Stimulated activated naive B cell treated with anti-CD40 and anti-IgM and Interleukin-4, amounts not matched to agents 10 μg/mL and 1 μg/mL and 100 μg/mL, for 72 hours (primary cell): ENCODE measurements around the gene BEND6.
A peak's percentile ranks its signal among the peaks of the same experiment; 100 is the strongest.

Experiments
- ATAC-seq, 2 donors: fragments of 150-1000 bp; cut with Tn5 transposase; replicated peaks; 2 replicates each; pipeline ENCODE4 v1.10.0; 2021; ENCODE audit warnings: moderate library complexity in 1 of 2
- DNase-seq: peaks from one replicate; pipeline ENCODE4 v3.0.0; 2021
- H3K27ac Mint-ChIP-seq: one replicate; pipeline ENCODE4 v1.8.0; 2022; ENCODE audit warnings: mild to moderate bottlenecking, mixed read lengths
- H3K27me3 Mint-ChIP-seq, 2 donors: one replicate each; pipeline ENCODE4 v1.8.0; 2022; ENCODE audit warnings: mixed read lengths in 2 of 2
- H3K36me3 Mint-ChIP-seq, 2 donors: one replicate each; pipeline ENCODE4 v1.8.0; 2022; ENCODE audit warnings: mixed read lengths in 2 of 2, mild to moderate bottlenecking in 1 of 2
- H3K4me1 Mint-ChIP-seq, 2 donors: one replicate each; pipeline ENCODE4 v1.8.0; 2022; ENCODE audit warnings: mixed read lengths in 2 of 2, mild to moderate bottlenecking in 1 of 2
- H3K4me3 Mint-ChIP-seq, 2 donors: one replicate each; pipeline ENCODE4 v1.8.0; 2022; ENCODE audit warnings: mild to moderate bottlenecking in 2 of 2, mixed read lengths in 2 of 2, moderate library complexity in 1 of 2
- H3K9me3 Mint-ChIP-seq, 2 donors: one replicate each; pipeline ENCODE4 v1.8.0; 2022; ENCODE audit warnings: mixed read lengths in 2 of 2, mild to moderate bottlenecking in 1 of 2

BEND6 gene

DNA sequence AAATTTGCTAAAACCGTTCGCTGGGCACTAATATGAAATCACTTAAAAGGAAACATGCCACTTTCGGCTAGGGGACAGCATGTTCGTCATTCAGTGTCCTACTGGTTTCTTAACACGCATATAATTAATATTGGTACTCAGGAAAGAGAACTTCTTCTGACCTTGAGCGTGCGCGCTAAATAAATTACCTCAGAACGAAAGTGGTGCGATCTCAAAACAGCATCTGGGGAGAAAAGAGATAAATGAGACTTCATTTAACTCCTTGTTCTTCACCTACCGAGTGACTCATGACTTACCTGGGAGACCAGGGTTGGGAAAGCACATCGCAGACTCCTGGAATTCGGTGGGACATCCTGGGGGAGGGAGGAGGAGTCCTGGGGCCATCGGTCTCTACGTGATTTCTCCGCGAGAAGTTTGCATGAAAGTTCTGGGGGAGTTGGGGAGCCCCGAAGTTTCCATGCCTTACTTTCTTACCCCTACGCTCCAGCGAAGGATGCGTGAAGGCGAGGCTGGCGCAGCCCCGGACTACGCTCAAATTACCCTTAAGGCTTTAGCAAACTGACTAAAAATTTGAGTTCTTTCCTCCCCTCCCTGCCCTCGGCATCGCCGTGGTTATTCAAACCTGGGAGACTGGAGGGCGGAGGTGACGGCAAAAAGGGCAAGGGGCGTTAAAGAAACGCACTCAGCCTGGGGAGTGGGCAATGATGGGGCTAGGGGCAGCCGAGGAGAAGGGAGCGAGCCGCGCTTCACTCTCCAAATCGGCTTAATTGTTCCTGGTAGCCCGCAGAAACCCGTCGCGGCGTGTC, 1.1 kb upstream of the BEND6 start:
- Mint-ChIP-seq H3K4me3 (peak overlapping the region; percentile 94 to 95), H3K27me3 (peaks cover 35 to 51% of the 10 kb centered on the region in 2 donors), H3K9me3 (no peaks in the 10 kb centered on the region), H3K36me3 (peaks cover 4% of the 10 kb centered on the region in 2 donors), H3K4me1 (peaks cover 12 to 19% of the 10 kb centered on the region in 2 donors), H3K27ac (peak overlapping the region; percentile 96)
- DNase-seq, result peak; percentile 55
- peak; percentile 66 to 74 for ATAC-seq

DNA sequence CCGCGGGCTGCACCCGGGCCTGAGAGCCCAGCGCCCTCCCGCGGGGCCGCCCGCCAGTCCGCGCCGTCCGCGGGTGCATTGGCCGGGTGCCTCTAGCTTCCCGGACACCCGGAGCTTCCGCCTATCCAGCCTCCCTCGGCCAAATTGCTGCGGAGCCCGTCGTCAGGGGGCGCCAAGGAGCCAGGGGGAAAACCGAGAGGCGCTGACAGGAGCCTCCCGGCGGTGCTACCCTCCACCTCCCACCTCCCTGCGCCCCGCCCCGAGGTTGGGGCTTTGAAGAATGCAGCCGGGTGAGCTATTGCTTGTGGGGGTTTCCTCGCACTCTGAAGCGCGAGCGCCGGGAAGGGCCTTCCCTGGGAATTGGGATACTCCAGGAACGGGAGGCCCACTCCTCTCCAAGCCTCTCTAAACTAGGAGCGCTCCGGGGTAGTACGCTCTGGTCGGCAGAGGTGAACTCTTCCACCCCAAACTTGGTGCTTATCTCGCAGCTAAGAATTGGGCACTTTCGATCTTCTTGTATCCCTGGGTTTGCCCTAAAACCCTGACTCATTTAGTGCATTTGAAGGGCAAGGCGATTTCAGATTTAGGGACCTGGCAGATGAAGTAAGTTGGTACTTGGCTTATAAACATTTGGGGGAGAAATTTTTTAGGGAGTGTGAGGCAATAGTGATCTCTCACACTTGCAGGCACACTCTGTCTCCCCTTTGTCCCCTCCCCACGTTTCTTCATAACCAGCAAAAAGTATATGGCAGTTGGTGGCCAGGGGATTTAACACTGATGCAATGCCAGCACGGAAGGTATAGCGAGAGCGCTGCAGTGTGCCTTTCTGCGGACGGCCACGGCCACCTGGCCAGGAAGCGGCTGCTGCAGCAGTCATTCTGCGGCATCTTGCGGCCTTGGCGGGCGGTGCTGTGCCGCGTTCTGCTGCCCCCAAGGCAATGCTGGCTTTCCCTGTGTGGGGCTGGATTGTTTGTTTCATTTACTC, 556 bp downstream of the BEND6 start:
- Mint-ChIP-seq H3K27ac (peak overlapping the region; percentile 89), H3K4me1 (peaks cover 12 to 19% of the 10 kb centered on the region in 2 donors), H3K36me3 (peaks cover 4% of the 10 kb centered on the region in 2 donors), H3K9me3 (no peaks in the 10 kb centered on the region), H3K4me3 (peak overlapping the region; percentile 79 to 80), H3K27me3 (peaks cover 38 to 46% of the 10 kb centered on the region in 2 donors)
- ATAC-seq (peak; percentile 59 to 60), DNase-seq (peak; percentile 73)

DNA sequence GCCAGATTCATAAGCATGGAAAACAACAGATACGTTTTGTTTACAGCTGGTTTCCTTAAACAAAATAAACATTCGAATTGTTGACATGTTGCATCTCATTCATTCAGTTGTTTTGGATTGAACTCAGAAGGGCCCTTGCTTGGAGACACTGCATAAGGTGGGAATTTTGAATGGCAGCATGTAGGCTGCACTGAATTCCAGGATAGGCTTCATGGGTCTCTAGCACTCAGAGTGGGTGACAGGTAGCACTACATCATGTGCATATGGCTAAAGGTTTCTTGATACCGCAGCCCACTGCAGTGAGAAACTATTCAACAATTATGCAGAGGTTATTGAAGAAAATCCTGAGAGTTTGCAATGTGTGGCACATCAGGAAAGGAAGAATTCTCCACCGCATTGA, 1.6 kb downstream of the BEND6 start:
- Mint-ChIP-seq H3K27ac (no peak overlapping the region), H3K4me3 (no peak overlapping the region), H3K4me1 (peaks cover 12 to 19% of the 10 kb centered on the region in 2 donors)

DNA sequence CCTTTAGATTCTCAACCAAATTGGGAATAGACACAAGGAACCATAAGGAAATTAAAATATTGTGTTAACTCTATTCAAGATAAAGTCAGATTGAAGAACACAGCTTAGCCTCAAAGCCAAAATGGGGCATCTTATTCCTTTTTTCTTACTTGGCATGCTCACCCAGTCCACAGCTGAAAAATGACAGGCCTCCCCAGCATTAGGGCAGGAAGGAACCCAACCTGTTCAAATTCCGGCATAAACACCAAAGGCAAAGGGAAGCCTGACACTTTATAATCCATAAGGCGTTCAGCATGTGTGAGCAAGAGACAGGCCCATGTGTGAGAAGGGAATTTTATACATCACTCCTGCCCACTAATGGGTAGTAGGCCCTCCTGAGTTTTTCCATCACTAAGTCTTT, 2.9 kb downstream of the BEND6 start:
- no peak for DNase-seq
- Mint-ChIP-seq H3K36me3 (peaks cover 4% of the 10 kb centered on the region in 2 donors), H3K27me3 (peaks cover 41 to 47% of the 10 kb centered on the region in 2 donors), H3K9me3 (no peaks in the 10 kb centered on the region), H3K27ac (no peak overlapping the region), H3K4me1 (peaks cover 12 to 19% of the 10 kb centered on the region in 2 donors), H3K4me3 (no peak overlapping the region)
- ATAC-seq, result no peak

More for the DNA sequence above, 1.6 kb downstream of the BEND6 start:
- H3K27me3 Mint-ChIP-seq, result peaks cover 38 to 46% of the 10 kb centered on the region in 2 donors
- H3K9me3 Mint-ChIP-seq, result no peaks in the 10 kb centered on the region
- H3K36me3 Mint-ChIP-seq, result peaks cover 4% of the 10 kb centered on the region in 2 donors
- ATAC-seq (no peak), DNase-seq (no peak)

DNA sequence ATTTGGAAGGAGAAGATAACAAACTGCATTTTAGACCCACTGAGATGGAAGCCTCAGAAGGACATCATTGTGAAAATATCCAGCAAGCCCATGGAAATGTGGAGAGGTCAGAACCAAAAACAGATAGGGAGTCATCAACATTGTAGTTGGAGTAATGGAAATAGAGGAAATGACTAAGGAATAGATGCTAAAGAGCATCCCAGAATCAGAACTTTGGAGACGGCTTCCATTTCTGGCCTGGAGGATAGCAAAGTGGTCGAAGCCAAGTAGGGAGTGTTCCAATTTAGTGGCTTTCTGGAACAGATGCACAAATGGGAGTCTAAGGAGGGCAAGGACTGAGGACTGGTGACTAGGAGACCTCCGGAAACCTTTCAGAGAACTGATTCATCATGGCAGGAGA, 3.6 kb downstream of the BEND6 start:
- Mint-ChIP-seq H3K4me1 (peaks cover 8 to 18% of the 10 kb centered on the region in 2 donors), H3K4me3 (no peak overlapping the region), H3K36me3 (peaks cover 4% of the 10 kb centered on the region in 2 donors), H3K9me3 (no peaks in the 10 kb centered on the region), H3K27ac (no peak overlapping the region), H3K27me3 (peaks cover 40 to 50% of the 10 kb centered on the region in 2 donors)
- ATAC-seq (no peak), DNase-seq (no peak)

DNA sequence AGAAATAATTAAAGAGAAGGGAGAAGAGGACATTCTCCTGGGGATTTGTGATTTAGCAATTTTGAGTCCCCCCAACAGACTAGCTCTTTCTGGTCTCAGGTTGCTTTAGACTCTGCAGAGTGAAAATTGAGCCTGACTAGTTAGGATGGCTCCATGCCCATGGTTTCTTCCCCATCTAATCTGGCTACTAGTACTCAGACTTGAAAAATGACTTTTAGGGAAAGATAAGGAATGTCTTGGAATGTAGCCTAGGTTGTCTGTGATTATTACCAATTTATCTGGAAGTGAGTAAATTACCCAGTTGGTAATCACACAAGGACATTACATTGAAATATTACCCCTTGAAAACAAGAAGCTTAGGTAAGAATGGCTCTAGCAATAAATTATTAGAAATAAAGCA, 4.2 kb downstream of the BEND6 start:
- Mint-ChIP-seq H3K27ac (no peak overlapping the region), H3K4me1 (peaks cover 5 to 12% of the 10 kb centered on the region in 2 donors), H3K27me3 (peaks cover 35 to 44% of the 10 kb centered on the region in 2 donors), H3K36me3 (peaks cover 3 to 4% of the 10 kb centered on the region in 2 donors), H3K4me3 (no peak overlapping the region), H3K9me3 (no peaks in the 10 kb centered on the region)
- DNase-seq (no peak), ATAC-seq (no peak)

DNA sequence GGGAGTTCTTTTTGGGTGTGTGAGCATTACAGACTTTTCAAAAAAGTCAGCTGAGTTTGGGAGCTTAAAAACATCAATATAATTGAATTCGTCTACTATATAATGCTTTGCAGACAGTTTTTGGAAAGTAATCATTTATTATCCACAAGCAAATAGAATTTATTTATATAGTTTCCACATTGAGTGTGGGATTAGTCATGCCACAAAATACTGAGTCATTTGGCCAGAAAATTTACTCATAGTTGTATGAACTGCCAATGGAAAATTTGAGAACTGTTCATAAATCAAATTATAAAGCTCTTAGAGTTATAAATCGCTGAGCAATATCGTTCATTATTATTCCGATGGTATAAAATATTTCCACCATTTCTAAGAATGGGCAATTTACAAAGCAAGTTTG, 5.0 kb downstream of the BEND6 start:
- no peak for ATAC-seq
- Mint-ChIP-seq H3K9me3 (no peaks in the 10 kb centered on the region), H3K27me3 (peaks cover 38 to 39% of the 10 kb centered on the region in 2 donors)

DNA sequence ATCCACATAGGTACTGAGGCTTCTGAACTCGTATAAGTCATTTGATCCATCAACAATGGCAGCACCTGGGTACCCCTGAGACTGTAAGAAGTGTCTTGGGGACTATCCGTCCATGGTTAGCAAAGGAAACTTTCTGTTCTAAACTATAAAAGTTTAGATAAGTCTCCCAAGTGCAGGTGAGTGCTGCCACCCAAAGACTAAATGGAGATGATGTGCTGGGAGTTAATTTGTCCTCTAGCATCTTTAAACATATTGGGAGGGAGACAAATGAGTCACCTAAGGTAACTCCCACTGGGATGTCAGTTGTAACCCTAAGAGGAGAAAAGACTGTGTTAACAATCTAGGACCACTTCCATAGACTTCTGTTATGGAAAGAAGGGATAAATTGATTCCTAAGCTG, 6.2 kb downstream of the BEND6 start:
- H3K27ac Mint-ChIP-seq, result no peak overlapping the region
- H3K27me3 Mint-ChIP-seq, result peaks cover 32 to 34% of the 10 kb centered on the region in 2 donors
- no peak for ATAC-seq
- DNase-seq, result no peak
- H3K4me1 Mint-ChIP-seq, result no peaks in the 10 kb centered on the region
- H3K36me3 Mint-ChIP-seq, result no peaks in the 10 kb centered on the region
- no peak overlapping the region for H3K4me3 Mint-ChIP-seq
- no peaks in the 10 kb centered on the region for H3K9me3 Mint-ChIP-seq

More for the DNA sequence above, 5.0 kb downstream of the BEND6 start:
- no peak for DNase-seq
- Mint-ChIP-seq H3K4me1 (peaks cover 2 to 8% of the 10 kb centered on the region in 2 donors), H3K4me3 (no peak overlapping the region), H3K27ac (no peak overlapping the region), H3K36me3 (no peaks in the 10 kb centered on the region)

DNA sequence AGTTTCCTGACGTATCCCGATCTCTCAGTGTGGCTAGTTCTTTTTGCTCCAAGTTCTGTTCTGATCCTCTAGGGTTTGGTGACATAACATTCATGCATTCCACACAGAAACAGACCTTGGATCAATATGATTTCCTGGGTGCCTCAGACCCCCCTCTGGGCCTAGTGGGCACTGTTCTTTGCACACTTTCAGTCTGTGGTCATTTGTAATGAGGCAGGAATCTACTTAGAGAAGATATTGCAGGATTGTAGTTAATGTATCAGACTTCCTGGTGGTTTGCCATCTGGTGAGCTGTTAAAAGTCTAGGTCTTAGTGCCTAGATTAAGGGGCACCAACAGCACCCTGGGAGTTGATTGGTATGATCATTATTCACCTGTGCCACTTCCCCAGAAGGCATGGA, 7.5 kb downstream of the BEND6 start:
- DNase-seq, result no peak
- Mint-ChIP-seq H3K4me1 (no peaks in the 10 kb centered on the region), H3K4me3 (no peak overlapping the region), H3K9me3 (no peaks in the 10 kb centered on the region), H3K27ac (no peak overlapping the region), H3K27me3 (peaks cover 28 to 35% of the 10 kb centered on the region in 2 donors), H3K36me3 (no peaks in the 10 kb centered on the region)
- ATAC-seq, result no peak

DNA sequence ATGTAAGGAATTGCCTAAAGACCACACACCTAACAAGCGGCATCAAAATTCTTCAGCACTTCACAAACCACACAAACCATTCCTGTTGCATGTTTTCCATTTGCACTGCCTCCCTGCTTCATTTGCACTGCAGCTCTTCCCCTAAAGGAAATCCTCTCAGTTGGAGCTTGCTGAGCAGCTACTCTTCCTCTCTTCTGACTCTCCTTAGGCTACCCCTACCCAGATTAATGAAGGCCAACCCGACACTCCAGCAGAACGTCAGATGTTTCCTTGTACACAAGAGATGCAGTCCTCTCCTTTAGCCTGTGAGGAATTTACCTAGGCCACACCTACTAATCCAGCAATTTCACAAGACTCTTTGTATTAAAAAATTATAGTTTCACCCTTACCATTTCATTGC, 8.1 kb downstream of the BEND6 start:
- Mint-ChIP-seq H3K4me3 (no peak overlapping the region), H3K27me3 (peaks cover 25 to 35% of the 10 kb centered on the region in 2 donors), H3K36me3 (no peaks in the 10 kb centered on the region), H3K4me1 (no peaks in the 10 kb centered on the region), H3K9me3 (no peaks in the 10 kb centered on the region), H3K27ac (no peak overlapping the region)
- ATAC-seq (no peak), DNase-seq (no peak)

DNA sequence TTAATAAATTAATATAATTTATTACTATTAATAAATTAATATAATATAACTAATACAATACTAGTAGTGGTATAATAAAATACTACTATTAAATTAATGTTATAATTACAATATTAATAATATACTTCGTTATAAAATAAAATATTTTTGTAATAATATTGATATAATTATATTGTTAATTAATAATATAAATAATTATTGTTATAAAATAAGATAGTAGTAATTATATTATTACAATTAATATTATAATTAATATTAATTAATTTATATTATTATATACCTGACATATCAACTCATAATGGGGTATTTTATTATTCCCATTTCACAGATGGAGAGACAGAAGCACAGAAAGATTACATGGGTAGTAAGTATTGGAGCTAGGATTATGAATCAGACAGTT, 8.9 kb downstream of the BEND6 start:
- Mint-ChIP-seq H3K4me1 (no peaks in the 10 kb centered on the region), H3K4me3 (no peak overlapping the region)

DNA sequence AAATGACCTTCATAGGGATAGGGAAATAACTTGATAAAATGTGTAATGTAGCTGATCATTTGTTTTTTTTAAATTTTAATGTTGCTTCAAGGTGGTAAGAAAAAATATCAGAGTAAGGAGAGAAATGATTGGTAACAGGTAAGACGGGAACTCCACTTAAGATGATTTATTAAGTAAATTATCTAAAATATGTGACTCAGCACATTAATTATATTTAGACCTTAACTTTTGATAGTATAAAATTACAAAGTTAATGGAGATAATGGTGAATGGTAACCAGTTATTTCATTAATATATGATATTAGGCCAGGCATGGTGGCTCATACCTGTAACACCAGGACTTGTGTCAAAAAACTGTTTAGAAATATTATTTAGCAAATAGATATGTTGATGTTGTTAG, 10.2 kb downstream of the BEND6 start:
- ATAC-seq, result no peak
- Mint-ChIP-seq H3K27ac (no peak overlapping the region), H3K36me3 (no peaks in the 10 kb centered on the region), H3K9me3 (no peaks in the 10 kb centered on the region), H3K27me3 (peaks cover 13 to 24% of the 10 kb centered on the region in 2 donors), H3K4me3 (no peak overlapping the region), H3K4me1 (no peaks in the 10 kb centered on the region)
- DNase-seq, result no peak

More for the DNA sequence above, 8.9 kb downstream of the BEND6 start:
- Mint-ChIP-seq H3K27ac (no peak overlapping the region), H3K36me3 (no peaks in the 10 kb centered on the region), H3K9me3 (no peaks in the 10 kb centered on the region), H3K27me3 (peaks cover 18 to 28% of the 10 kb centered on the region in 2 donors)
- DNase-seq (no peak), ATAC-seq (no peak)

DNA sequence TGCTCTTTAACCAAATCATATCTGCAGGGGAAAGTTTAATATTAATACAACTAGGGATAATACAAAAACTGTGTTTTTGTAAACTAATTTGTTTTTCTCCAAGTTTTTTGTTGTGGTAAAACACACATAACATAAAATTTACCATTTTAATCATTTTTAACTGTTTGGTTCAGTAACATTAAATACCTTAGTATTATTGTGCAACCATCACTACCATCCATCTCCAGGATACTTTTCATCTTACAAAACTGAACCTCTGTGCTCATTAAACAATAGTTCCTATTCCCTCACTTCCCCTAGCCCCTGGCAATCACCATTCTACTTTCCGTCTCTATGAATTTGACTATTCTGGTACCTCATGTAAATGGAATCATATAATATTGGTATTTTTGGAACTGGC, 15.9 kb downstream of the BEND6 start:
- Mint-ChIP-seq H3K4me1 (no peaks in the 10 kb centered on the region), H3K36me3 (no peaks in the 10 kb centered on the region), H3K27me3 (peaks cover 6% of the 10 kb centered on the region in 2 donors), H3K4me3 (no peak overlapping the region), H3K27ac (no peak overlapping the region), H3K9me3 (no peaks in the 10 kb centered on the region)
- DNase-seq (no peak), ATAC-seq (no peak)

DNA sequence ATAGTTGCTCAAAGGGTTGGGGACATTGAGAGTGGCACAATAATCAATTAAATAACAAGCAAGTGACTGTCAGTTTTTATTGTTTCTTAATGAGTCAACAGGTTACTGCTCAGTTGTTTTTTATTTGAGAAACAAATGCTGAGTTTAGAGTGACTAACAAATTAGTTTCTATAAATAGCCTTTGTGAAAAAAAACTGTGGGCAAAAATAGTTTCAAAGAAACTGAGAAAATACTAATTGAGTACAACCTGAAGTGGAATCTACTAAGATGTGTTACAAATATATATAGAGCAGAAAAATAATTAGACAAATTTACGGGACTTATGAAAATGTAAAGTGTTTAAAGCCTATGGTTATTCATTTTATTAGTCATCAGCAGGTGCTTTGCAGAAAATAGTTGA, 22.3 kb downstream of the BEND6 start:
- H3K4me3 Mint-ChIP-seq, result no peak overlapping the region
- no peak for DNase-seq
- ATAC-seq, result no peak

More for the DNA sequence above, 22.3 kb downstream of the BEND6 start:
- Mint-ChIP-seq H3K27ac (no peak overlapping the region), H3K36me3 (peaks cover 4% of the 10 kb centered on the region in 2 donors), H3K4me1 (no peaks in the 10 kb centered on the region), H3K9me3 (peaks cover 3 to 5% of the 10 kb centered on the region in 2 donors), H3K27me3 (peaks cover 0 to 6% of the 10 kb centered on the region in 2 donors)
